ENCODE results near the gene SLC41A2.

GRCh38 chr12:104933128-104933527, 25.0 kb downstream of the SLC41A2 start:
- TF ChIP-seq, protein P1, sequence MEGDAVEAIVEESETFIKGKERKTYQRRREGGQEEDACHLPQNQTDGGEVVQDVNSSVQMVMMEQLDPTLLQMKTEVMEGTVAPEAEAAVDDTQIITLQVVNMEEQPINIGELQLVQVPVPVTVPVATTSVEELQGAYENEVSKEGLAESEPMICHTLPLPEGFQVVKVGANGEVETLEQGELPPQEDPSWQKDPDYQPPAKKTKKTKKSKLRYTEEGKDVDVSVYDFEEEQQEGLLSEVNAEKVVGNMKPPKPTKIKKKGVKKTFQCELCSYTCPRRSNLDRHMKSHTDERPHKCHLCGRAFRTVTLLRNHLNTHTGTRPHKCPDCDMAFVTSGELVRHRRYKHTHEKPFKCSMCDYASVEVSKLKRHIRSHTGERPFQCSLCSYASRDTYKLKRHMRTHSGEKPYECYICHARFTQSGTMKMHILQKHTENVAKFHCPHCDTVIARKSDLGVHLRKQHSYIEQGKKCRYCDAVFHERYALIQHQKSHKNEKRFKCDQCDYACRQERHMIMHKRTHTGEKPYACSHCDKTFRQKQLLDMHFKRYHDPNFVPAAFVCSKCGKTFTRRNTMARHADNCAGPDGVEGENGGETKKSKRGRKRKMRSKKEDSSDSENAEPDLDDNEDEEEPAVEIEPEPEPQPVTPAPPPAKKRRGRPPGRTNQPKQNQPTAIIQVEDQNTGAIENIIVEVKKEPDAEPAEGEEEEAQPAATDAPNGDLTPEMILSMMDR (optimal IDR thresholded peaks at IDR 0.05 in 1 of 3, IDR thresholded peaks at IDR 0.05 in 1 of 3, conservative IDR thresholded peaks at IDR 0.05 in 1 of 3; ENCODE audit: extremely low read depth in 1 of 3, insufficient read depth in 2 of 3, low read length in 3 of 3) = no peak
- no peak for TF ChIP-seq EZH2 (IDR thresholded peaks at IDR 0.05; ENCODE audit: low read length)

Data from keratinocyte (primary cell).